HEK293 (cell line): Measurements from ENCODE around the gene KCNK4.

ENCODE experiments used
- BCL11B ChIP-seq: fragments of 450-650 bp; formaldehyde crosslinking; IDR thresholded peaks from 2 replicates; pipeline ENCODE4 v1.5.1; 2016; ENCODE audit warnings: low read depth, missing biosample characterization, missing genetic modification characterization
- BCL6B ChIP-seq: fragments of 450-650 bp; formaldehyde crosslinking; IDR thresholded peaks from 2 replicates; pipeline ENCODE4 v1.5.1; 2017; ENCODE audit warnings: missing biosample characterization, missing genetic modification characterization
- CTCF ChIP-seq: fragments of 450-650 bp; formaldehyde crosslinking; IDR thresholded peaks from 2 replicates; pipeline ENCODE4 v1.5.1; 2016; ENCODE audit warnings: missing biosample characterization, missing genetic modification characterization
- FEZF1 ChIP-seq: fragments of 450-650 bp; formaldehyde crosslinking; IDR thresholded peaks from 2 replicates; pipeline ENCODE4 v1.5.1; 2016; ENCODE audit warnings: missing biosample characterization, missing genetic modification characterization
- GLI2 ChIP-seq: fragments of 450-650 bp; formaldehyde crosslinking; IDR thresholded peaks from 2 replicates; pipeline ENCODE4; 2017; ENCODE audit warnings: missing biosample characterization, missing genetic modification characterization, low read depth, borderline replicate concordance
- GLI4 ChIP-seq: fragments of 450-650 bp; formaldehyde crosslinking; IDR thresholded peaks from 2 replicates; pipeline ENCODE4 v1.5.1; 2016; ENCODE audit warnings: missing biosample characterization, missing genetic modification characterization
- HOXD13 ChIP-seq: sonication (generic); formaldehyde crosslinking; IDR thresholded peaks from 2 replicates; pipeline ENCODE4 v1.8.0; 2022; ENCODE audit warnings: missing genetic modification reagents, borderline replicate concordance
- KLF1 ChIP-seq: fragments of 450-650 bp; formaldehyde crosslinking; IDR thresholded peaks from 2 replicates; pipeline ENCODE4 v1.5.1; 2016; ENCODE audit warnings: missing biosample characterization, missing genetic modification characterization
- SALL2 ChIP-seq: fragments of 450-650 bp; formaldehyde crosslinking; IDR thresholded peaks from 2 replicates; pipeline ENCODE4 v1.5.0; 2017; ENCODE audit warnings: missing biosample characterization, mild to moderate bottlenecking, missing genetic modification characterization, borderline replicate concordance
- ZBTB6 ChIP-seq: fragments of 450-650 bp; formaldehyde crosslinking; IDR thresholded peaks from 2 replicates; pipeline ENCODE4 v1.5.1; 2017; ENCODE audit warnings: missing biosample characterization, missing genetic modification characterization
- ZEB2 ChIP-seq: fragments of 450-650 bp; formaldehyde crosslinking; IDR thresholded peaks from 2 replicates; pipeline ENCODE4 v1.5.1; 2016; ENCODE audit warnings: missing biosample characterization, missing genetic modification characterization
- ZFP69B ChIP-seq: fragments of 450-650 bp; formaldehyde crosslinking; IDR thresholded peaks from 2 replicates; pipeline ENCODE4 v1.5.1; 2016; ENCODE audit warnings: missing biosample characterization, missing genetic modification characterization
- ZIC2 ChIP-seq: fragments of 450-650 bp; formaldehyde crosslinking; IDR thresholded peaks from 2 replicates; pipeline ENCODE4 v1.5.1; 2016; ENCODE audit warnings: missing biosample characterization, missing genetic modification characterization
- ZNF10 ChIP-seq: fragments of 450-650 bp; formaldehyde crosslinking; IDR thresholded peaks from 2 replicates; pipeline ENCODE4 v1.5.1; 2017; ENCODE audit warnings: missing biosample characterization, missing genetic modification characterization
- ZNF140 ChIP-seq: fragments of 450-650 bp; formaldehyde crosslinking; IDR thresholded peaks from 2 replicates; pipeline ENCODE4 v1.5.1; 2016; ENCODE audit warnings: missing biosample characterization, missing genetic modification characterization
- ZNF184 ChIP-seq: fragments of 450-650 bp; IDR thresholded peaks from 2 replicates; pipeline ENCODE4 v1.5.1; 2018; ENCODE audit warnings: missing biosample characterization, mild to moderate bottlenecking, missing genetic modification characterization
- ZNF23 ChIP-seq: fragments of 450-650 bp; formaldehyde crosslinking; IDR thresholded peaks from 2 replicates; pipeline ENCODE4 v1.5.1; 2016; ENCODE audit warnings: missing biosample characterization, missing genetic modification characterization, borderline replicate concordance
- ZNF302 ChIP-seq: fragments of 450-650 bp; formaldehyde crosslinking; IDR thresholded peaks from 2 replicates; pipeline ENCODE4 v1.5.1; 2016; ENCODE audit warnings: missing biosample characterization, missing genetic modification characterization, low read depth
- ZNF335 ChIP-seq: fragments of 450-650 bp; formaldehyde crosslinking; conservative IDR thresholded peaks from 2 replicates; pipeline ENCODE4 v1.5.1; 2016; ENCODE audit warnings: missing biosample characterization, missing genetic modification characterization
- ZNF366 ChIP-seq: fragments of 450-650 bp; formaldehyde crosslinking; conservative IDR thresholded peaks from 2 replicates; pipeline ENCODE4 v1.5.1; 2016; ENCODE audit warnings: missing biosample characterization, missing genetic modification characterization
- ZNF449 ChIP-seq: fragments of 450-650 bp; formaldehyde crosslinking; IDR thresholded peaks from 2 replicates; pipeline ENCODE4 v1.5.1; 2017; ENCODE audit warnings: missing biosample characterization, mild to moderate bottlenecking, missing genetic modification characterization, moderate library complexity
- ZNF488 ChIP-seq: fragments of 450-650 bp; formaldehyde crosslinking; IDR thresholded peaks from 2 replicates; pipeline ENCODE4 v1.5.1; 2016; ENCODE audit warnings: missing biosample characterization, missing genetic modification characterization
- ZNF501 ChIP-seq: fragments of 450-650 bp; formaldehyde crosslinking; IDR thresholded peaks from 2 replicates; pipeline ENCODE4 v1.5.1; 2016; ENCODE audit warnings: missing biosample characterization, missing genetic modification characterization
- ZNF510 ChIP-seq: fragments of 450-650 bp; formaldehyde crosslinking; IDR thresholded peaks from 2 replicates; pipeline ENCODE4 v1.5.1; 2018; ENCODE audit warnings: mild to moderate bottlenecking, missing genetic modification characterization, missing biosample characterization; ENCODE audit not compliant: insufficient replicate concordance
- ZNF558 ChIP-seq: fragments of 450-650 bp; formaldehyde crosslinking; IDR thresholded peaks from 2 replicates; pipeline ENCODE4 v1.5.1; 2016; ENCODE audit warnings: missing biosample characterization, missing genetic modification characterization
- ZNF585B ChIP-seq: fragments of 450-650 bp; formaldehyde crosslinking; IDR thresholded peaks from 2 replicates; pipeline ENCODE4 v1.5.1; 2016; ENCODE audit warnings: missing biosample characterization, missing genetic modification characterization
- ZNF623 ChIP-seq: fragments of 450-650 bp; formaldehyde crosslinking; IDR thresholded peaks from 2 replicates; pipeline ENCODE4 v1.5.1; 2016; ENCODE audit warnings: missing biosample characterization, missing genetic modification characterization
- ZNF629 ChIP-seq: fragments of 450-650 bp; formaldehyde crosslinking; IDR thresholded peaks from 2 replicates; pipeline ENCODE4 v1.5.1; 2017; ENCODE audit warnings: missing biosample characterization, missing genetic modification characterization
- ZNF639 ChIP-seq: fragments of 450-650 bp; formaldehyde crosslinking; IDR thresholded peaks from 2 replicates; pipeline ENCODE4 v1.5.1; 2016; ENCODE audit warnings: missing biosample characterization, missing genetic modification characterization
- ZNF654 ChIP-seq: fragments of 450-650 bp; formaldehyde crosslinking; IDR thresholded peaks from 2 replicates; pipeline ENCODE4 v1.5.1; 2016; ENCODE audit warnings: low read depth, missing biosample characterization, missing genetic modification characterization
- ZNF664 ChIP-seq: fragments of 450-650 bp; formaldehyde crosslinking; IDR thresholded peaks from 2 replicates; pipeline ENCODE4 v1.5.1; 2016; ENCODE audit warnings: missing biosample characterization, missing genetic modification characterization
- ZNF701 ChIP-seq: fragments of 450-650 bp; formaldehyde crosslinking; IDR thresholded peaks from 2 replicates; pipeline ENCODE4 v1.5.1; 2016; ENCODE audit warnings: missing biosample characterization, missing genetic modification characterization
- ZSCAN30 ChIP-seq: fragments of 450-650 bp; IDR thresholded peaks from 2 replicates; pipeline ENCODE4 v1.5.1; 2018; ENCODE audit warnings: missing biosample characterization, mild to moderate bottlenecking, missing genetic modification characterization, moderate library complexity

Gene KCNK4

GRCh38 chr11:64268025-64268892 is 22.8 kb upstream of the KCNK4 start (continued):
- TF ChIP-seq ZNF701 (tag by site-specific recombination) = no peak
- TF ChIP-seq ZNF10 (tag by site-specific recombination) = peak; percentile 21; the same call in 1 of the 2 replicates
- no peak for TF ChIP-seq ZNF488 (tag by site-specific recombination)
- TF ChIP-seq GLI4 (tag by site-specific recombination) = no peak
- 0 out of 2 replicates have a peak, but pooled peaks have one; percentile 24 for TF ChIP-seq ZSCAN30 (tag by site-specific recombination)
- no peak for TF ChIP-seq ZEB2 (tag by site-specific recombination)
- no peak for TF ChIP-seq ZBTB6
- no peak for TF ChIP-seq BCL6B (tag by site-specific recombination)
- TF ChIP-seq CTCF = no peak
- TF ChIP-seq ZNF664 (tag by site-specific recombination) = no peak
- TF ChIP-seq ZNF510 (tag by site-specific recombination) = no peak
- no peak for TF ChIP-seq FEZF1 (tag by site-specific recombination)
- TF ChIP-seq ZNF366 (tag by site-specific recombination) = no peak
- no peak for TF ChIP-seq ZNF623 (tag by site-specific recombination)
- 0 out of 2 replicates have a peak, but pooled peaks have one; percentile 40 for TF ChIP-seq ZNF449
- TF ChIP-seq ZNF302 (tag by site-specific recombination) = no peak
- TF ChIP-seq ZFP69B = no peak
- no peak for TF ChIP-seq ZNF558
- no peak for TF ChIP-seq HOXD13 (CRISPR knock-in tag)
- no peak for TF ChIP-seq ZNF639 (tag by site-specific recombination)
- TF ChIP-seq GLI2 (tag by site-specific recombination) = no peak
- no peak for TF ChIP-seq ZNF23 (tag by site-specific recombination)
- no peak for TF ChIP-seq BCL11B (tag by site-specific recombination)
- no peak for TF ChIP-seq ZNF184
- TF ChIP-seq ZNF501 (tag by site-specific recombination) = no peak
- 0 out of 2 replicates have a peak, but pooled peaks have one; percentile 7 for TF ChIP-seq ZNF335
- no peak for TF ChIP-seq ZNF654 (tag by site-specific recombination)
- no peak for TF ChIP-seq ZNF140 (tag by site-specific recombination)
- TF ChIP-seq SALL2 = no peak
- TF ChIP-seq ZNF585B = no peak
- peak; percentile 76 for TF ChIP-seq KLF1
- peak; percentile 16; the same call in 1 of the 2 replicates for TF ChIP-seq ZIC2 (tag by site-specific recombination)
- no peak for TF ChIP-seq ZNF629 (tag by site-specific recombination)
